MM.1S (cell line): ENCODE data around the gene ARHGAP26.

Experiments used
- DNase-seq: peaks from one replicate; pipeline ENCODE4 v3.0.0-alpha.2; 2015
- H2AFZ ChIP-seq: fragments of 300-600 bp; sonication (generic); 2 replicates; pipeline ENCODE4 v1.6.0; 2016; ENCODE audit warnings: antibody characterized with exemption, low read length
- H3F3A ChIP-seq: fragments of 300-600 bp; sonication (generic); 2 replicates; pipeline ENCODE4 v1.6.1; 2016; ENCODE audit warnings: mild to moderate bottlenecking, antibody characterized with exemption, low read length, moderate library complexity, mixed read lengths; ENCODE audit not compliant: insufficient read depth
- H3K27ac ChIP-seq: fragments of 300-600 bp; sonication (generic); 2 replicates; pipeline ENCODE4 v1.5.1; 2016; ENCODE audit warnings: mild to moderate bottlenecking, low read length
- H3K27me3 ChIP-seq: fragments of 300-600 bp; sonication (generic); replicated peaks from 2 replicates; pipeline ENCODE4 v1.6.0; 2016; ENCODE audit warnings: low read length; ENCODE audit not compliant: insufficient read depth
- H3K36me3 ChIP-seq: fragments of 300-600 bp; sonication (generic); replicated peaks from 2 replicates; pipeline ENCODE4 v1.6.1; 2016; ENCODE audit warnings: mild to moderate bottlenecking, low read length, mixed read lengths; ENCODE audit not compliant: insufficient read depth
- H3K4me1 ChIP-seq: fragments of 300-600 bp; sonication (generic); 2 replicates; pipeline ENCODE4 v1.6.1; 2016; ENCODE audit warnings: low read length, mixed read lengths
- H3K4me2 ChIP-seq: fragments of 300-600 bp; sonication (generic); 2 replicates; pipeline ENCODE4 v1.6.0; 2016; ENCODE audit warnings: low read depth, low read length
- H3K4me3 ChIP-seq: fragments of 300-600 bp; sonication (generic); 2 replicates; pipeline ENCODE4 v1.5.1; 2016; ENCODE audit warnings: low read length, mixed read lengths
- H3K79me2 ChIP-seq: fragments of 300-600 bp; sonication (generic); 2 replicates; pipeline ENCODE4 v1.6.1; 2016; ENCODE audit warnings: mixed run types, low read length, mixed read lengths
- H3K9ac ChIP-seq: fragments of 300-600 bp; sonication (generic); 2 replicates; pipeline ENCODE4 v1.6.1; 2016; ENCODE audit warnings: low read length, mixed read lengths
- H3K9me2 ChIP-seq: fragments of 300-600 bp; sonication (generic); replicated peaks from 2 replicates; pipeline ENCODE4 v1.6.1; 2016; ENCODE audit warnings: mild to moderate bottlenecking, low read length, mixed read lengths; ENCODE audit not compliant: insufficient read depth
- H3K9me3 ChIP-seq: fragments of 300-600 bp; sonication (generic); replicated peaks from 2 replicates; pipeline ENCODE4 v1.6.1; 2016; ENCODE audit warnings: mild to moderate bottlenecking, low read length, mixed read lengths; ENCODE audit not compliant: insufficient read depth
- H4K20me1 ChIP-seq: fragments of 300-600 bp; sonication (generic); 2 replicates; pipeline ENCODE4 v1.6.1; 2016; ENCODE audit warnings: mild to moderate bottlenecking, low read length, moderate library complexity, mixed read lengths; ENCODE audit not compliant: insufficient read depth
- EZH2 ChIP-seq: fragments of 300-600 bp; sonication (generic); optimal IDR thresholded peaks from 2 replicates; pipeline ENCODE3; 2017; ENCODE audit warnings: low read depth, mild to moderate bottlenecking, antibody characterized with exemption, low read length, mixed read lengths
- EZH2phosphoT487 ChIP-seq: fragments of 300-600 bp; sonication (generic); IDR thresholded peaks from 2 replicates; pipeline ENCODE4 v1.6.1; 2018; ENCODE audit warnings: antibody characterized with exemption, low read length
- TF ChIP-seq, protein P1 (sequence below): fragments of 300-600 bp; sonication (generic); IDR thresholded peaks from 2 replicates; pipeline ENCODE4 v1.5.1; 2016; ENCODE audit warnings: antibody characterized with exemption, low read length, mixed read lengths

The ARHGAP26 gene

DNA sequence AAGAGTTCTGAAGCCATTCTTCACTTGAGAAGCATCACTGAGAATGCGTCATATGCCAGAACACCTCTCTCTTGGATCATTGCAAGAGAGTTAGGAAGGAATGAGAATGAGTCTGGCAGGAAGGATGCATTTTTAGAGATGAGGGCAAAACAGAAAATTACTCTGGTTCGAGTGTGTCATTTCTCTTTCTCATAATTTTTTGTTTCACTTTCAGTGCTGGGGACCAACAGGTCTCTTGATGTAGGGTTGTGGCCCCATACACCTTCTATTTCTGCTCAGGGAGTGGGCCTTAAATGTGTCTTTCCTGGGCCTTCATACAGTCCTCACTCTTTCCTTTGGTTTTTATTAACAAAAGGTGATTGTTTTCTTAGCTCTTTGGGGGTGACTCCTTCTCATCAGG lies 330.9 kb downstream of the ARHGAP26 start:
- TF ChIP-seq EZH2phosphoT487 (no peak), EZH2 (no peak)
- TF ChIP-seq, protein P1, sequence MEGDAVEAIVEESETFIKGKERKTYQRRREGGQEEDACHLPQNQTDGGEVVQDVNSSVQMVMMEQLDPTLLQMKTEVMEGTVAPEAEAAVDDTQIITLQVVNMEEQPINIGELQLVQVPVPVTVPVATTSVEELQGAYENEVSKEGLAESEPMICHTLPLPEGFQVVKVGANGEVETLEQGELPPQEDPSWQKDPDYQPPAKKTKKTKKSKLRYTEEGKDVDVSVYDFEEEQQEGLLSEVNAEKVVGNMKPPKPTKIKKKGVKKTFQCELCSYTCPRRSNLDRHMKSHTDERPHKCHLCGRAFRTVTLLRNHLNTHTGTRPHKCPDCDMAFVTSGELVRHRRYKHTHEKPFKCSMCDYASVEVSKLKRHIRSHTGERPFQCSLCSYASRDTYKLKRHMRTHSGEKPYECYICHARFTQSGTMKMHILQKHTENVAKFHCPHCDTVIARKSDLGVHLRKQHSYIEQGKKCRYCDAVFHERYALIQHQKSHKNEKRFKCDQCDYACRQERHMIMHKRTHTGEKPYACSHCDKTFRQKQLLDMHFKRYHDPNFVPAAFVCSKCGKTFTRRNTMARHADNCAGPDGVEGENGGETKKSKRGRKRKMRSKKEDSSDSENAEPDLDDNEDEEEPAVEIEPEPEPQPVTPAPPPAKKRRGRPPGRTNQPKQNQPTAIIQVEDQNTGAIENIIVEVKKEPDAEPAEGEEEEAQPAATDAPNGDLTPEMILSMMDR = no peak
- peak overlapping the region; percentile 65 for H3K4me2 ChIP-seq
- H3K27me3 ChIP-seq = no peaks in the 10 kb centered on the region
- H3K79me2 ChIP-seq = no peaks in the 10 kb centered on the region
- H3K36me3 ChIP-seq = no peaks in the 10 kb centered on the region
- H4K20me1 ChIP-seq = no peaks in the 10 kb centered on the region
- peak overlapping the region; percentile 51; the same call in 1 of the 2 replicates for H3K27ac ChIP-seq
- peak overlapping the region; percentile 6; the same call in 1 of the 2 replicates for H3K9ac ChIP-seq
- no peaks in the 10 kb centered on the region for H3K9me3 ChIP-seq
- peak overlapping the region; percentile 31 for H2AFZ ChIP-seq
- DNase-seq = peak; percentile 66
- H3K9me2 ChIP-seq = no peaks in the 10 kb centered on the region
- peaks cover 15% of the 10 kb centered on the region for H3K4me1 ChIP-seq
- 0 out of 2 replicates have a peak, but pooled peaks cover 3% of the 10 kb centered on the region for H3F3A ChIP-seq
- peak overlapping the region; percentile 15; the same call in 1 of the 2 replicates for H3K4me3 ChIP-seq

DNA sequence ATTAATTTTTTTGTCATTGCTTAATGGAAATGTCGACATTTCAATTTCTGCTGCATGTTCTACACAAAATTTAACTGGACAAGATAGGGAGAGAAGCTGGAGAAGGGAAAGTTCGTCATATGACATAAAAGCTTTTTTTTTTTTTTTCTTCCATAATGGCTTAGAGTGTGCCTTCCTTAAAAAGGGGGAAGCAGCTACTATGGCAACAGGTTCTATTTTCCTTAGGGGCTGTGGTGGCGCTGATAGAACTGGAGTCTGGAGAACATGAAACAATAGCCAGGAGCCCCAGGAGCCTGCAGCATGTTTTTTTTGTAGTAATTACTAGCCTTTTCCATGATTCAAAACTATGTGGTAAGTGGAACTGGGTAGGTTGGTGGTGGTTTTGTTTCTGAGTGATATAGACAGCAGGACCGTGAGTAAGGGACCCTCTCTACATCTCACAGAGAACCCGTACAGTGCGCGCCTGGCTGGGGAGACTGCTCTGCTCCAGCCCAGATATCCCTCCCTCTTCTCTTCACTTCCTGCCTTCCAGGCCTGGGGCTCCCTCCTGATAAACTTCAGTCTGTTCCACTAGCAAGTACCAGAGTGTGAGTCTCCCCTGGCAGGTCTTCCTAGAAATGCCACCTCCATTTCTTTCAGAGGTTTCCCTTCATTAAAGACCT lies 331.7 kb downstream of the ARHGAP26 start:
- Histone ChIP-seq H3K27ac (peak overlapping the region; percentile 51; the same call in 1 of the 2 replicates), H3K4me3 (no peak overlapping the region), H3K27me3 (no peaks in the 10 kb centered on the region), H4K20me1 (no peaks in the 10 kb centered on the region), H3K79me2 (no peaks in the 10 kb centered on the region), H3F3A (0 out of 2 replicates have a peak, but pooled peaks cover 3% of the 10 kb centered on the region), H3K4me2 (peak overlapping the region; percentile 65; the same call in 1 of the 2 replicates), H3K9me2 (no peaks in the 10 kb centered on the region), H3K36me3 (no peaks in the 10 kb centered on the region), H2AFZ (no peak overlapping the region), H3K9me3 (no peaks in the 10 kb centered on the region), H3K9ac (no peak overlapping the region), H3K4me1 (peaks cover 15% of the 10 kb centered on the region)
- TF ChIP-seq, protein P1 = no peak
- TF ChIP-seq EZH2phosphoT487 (no peak), EZH2 (no peak)
- DNase-seq = no peak

DNA sequence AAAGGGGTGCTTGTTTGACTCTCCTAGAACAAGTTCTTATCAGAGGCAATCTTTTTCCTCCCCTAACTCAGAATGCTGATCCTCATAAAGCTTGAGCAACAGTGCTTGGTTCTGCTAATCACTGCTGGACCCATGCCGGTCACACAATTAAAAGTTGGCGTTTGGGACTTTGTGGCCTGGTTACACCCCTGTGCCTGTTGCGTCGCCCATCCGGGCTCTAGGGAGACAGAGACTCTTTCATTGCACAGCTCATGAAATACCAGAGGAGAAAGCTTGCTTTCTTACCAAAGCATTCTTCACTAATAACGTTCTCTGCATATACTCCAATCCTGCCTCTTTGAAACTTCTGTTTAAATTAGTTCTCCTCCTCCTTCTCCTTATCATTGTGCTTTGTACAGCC lies 332.2 kb downstream of the ARHGAP26 start:
- Histone ChIP-seq H3K9me2 (no peaks in the 10 kb centered on the region), H3K79me2 (no peaks in the 10 kb centered on the region), H4K20me1 (no peaks in the 10 kb centered on the region), H3K4me3 (no peak overlapping the region), H3K9ac (no peak overlapping the region), H2AFZ (no peak overlapping the region), H3K4me2 (no peak overlapping the region), H3K36me3 (no peaks in the 10 kb centered on the region), H3F3A (0 out of 2 replicates have a peak, but pooled peaks cover 3% of the 10 kb centered on the region), H3K27ac (no peak overlapping the region), H3K4me1 (peaks cover 15% of the 10 kb centered on the region), H3K27me3 (no peaks in the 10 kb centered on the region), H3K9me3 (no peaks in the 10 kb centered on the region)
- TF ChIP-seq, protein P1 = no peak
- TF ChIP-seq EZH2phosphoT487 (no peak), EZH2 (no peak)
- DNase-seq = no peak
